HG02678 (cell line): Measurements from ENCODE around the gene PTPN14.
"Not testable (repeated sequence)": the region's sequence is repeated elsewhere in the genome, so short reads cannot be mapped to it uniquely, and the experiment has no call there.

ENCODE experiments used
- ATAC-seq: cut with Tn5 transposase; IDR thresholded peaks from one replicate; pipeline ENCODE4 v1.9.1; 2021; ENCODE audit warnings: mild to moderate bottlenecking, moderate library complexity; ENCODE audit not compliant: unreplicated experiment

PTPN14 gene

DNA sequence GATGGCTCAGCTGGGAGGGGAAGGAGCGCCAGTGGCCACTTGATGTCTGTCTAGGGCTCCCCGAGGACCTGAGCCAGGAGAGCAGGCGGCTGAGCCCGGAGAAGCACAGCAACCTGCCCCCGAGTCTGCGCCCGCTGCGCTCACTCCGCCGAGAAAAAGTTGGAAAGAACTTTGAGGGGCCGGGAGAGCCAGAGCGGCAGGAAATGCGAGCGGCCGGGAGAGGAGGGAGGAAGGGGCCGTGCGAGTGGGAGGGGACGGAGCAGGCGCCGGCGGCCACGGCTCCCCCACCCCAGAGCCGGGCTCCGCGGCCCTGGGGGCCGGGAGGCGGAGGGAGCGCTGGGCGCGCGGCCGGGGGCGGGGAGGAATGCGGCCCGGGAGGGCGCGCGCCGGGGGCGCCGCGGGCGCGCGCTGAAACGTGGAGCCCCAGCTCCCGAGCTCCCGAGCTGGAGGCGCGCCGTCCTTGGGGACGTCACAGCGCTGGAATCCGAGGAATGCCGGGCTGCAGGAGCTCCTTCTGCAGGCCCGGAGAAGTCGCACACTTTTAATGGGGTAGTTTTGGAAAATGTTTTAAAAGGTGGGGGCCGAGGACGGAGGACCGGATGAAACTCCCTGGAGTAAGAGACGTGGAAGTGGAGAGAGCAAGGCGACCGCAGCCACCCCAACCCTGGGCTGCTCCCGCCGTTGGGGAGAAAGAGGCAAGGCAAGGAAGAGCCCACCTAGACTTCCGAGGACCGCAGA lies at the start of gene PTPN14:
Gene PTPN14 (minus strand): TSS at position 167 of the 738 bp plus-strand sequence. CDS start 86,799 bp downstream, outside the sequence.
- peak; percentile 41 for ATAC-seq

DNA sequence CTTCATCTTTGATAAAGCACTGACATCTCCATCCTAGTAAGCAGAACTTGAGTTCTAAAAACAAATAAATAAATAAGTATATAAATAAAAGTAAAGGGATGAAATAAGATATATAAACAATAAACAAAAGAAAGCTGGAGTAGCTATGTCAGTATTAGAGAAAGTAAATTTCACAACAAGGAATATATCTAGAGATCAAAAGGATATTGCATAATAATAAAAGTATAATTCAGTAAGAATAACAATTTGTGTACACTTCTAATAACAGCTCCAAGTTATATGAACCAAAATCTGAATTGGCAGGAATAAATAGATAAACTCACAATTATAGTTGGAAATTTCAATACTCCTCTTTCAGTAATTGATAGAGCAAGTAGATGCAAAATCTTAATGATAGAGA lies 41.8 kb upstream of the PTPN14 start:
- no peak for ATAC-seq

DNA sequence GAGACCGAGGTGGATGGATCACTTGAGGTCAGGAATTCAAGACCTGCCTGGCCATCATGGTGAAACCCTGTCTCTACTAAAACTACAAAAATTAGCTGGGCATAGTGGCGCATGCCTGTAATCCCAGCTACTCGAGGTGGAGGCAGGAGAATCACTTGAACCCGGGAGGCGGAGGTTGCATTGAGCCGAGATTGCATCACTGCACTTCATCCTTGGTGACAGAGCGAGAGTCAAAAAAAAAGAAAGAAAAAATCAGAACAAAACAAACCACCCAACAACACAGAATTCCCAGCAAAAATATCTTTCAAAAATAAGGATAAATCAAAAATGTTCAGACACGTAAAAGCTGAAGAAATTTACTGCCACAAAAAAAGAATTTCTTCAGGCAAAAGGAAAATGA lies 40.5 kb upstream of the PTPN14 start:
- ATAC-seq: not testable (repeated sequence)

DNA sequence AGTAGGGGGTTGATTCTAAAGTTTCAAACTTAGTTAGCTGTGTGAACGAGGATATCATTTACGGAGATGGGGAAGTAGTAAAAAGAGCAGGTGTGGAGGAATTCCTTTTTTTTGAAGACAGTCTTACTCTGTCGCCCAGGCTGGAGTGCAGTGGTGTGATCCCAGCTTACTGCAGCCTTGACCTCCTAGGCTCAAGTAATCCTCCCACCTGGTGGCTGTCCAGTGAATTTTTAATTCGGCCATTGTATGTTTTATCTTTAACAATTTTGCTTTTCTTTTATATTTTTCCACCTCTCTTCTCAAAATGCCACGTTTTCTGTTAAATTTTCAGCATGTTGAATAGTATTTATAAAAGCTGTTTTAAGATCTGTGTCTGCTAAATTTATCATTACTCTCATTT lies 39.3 kb upstream of the PTPN14 start:
- ATAC-seq: no peak

DNA sequence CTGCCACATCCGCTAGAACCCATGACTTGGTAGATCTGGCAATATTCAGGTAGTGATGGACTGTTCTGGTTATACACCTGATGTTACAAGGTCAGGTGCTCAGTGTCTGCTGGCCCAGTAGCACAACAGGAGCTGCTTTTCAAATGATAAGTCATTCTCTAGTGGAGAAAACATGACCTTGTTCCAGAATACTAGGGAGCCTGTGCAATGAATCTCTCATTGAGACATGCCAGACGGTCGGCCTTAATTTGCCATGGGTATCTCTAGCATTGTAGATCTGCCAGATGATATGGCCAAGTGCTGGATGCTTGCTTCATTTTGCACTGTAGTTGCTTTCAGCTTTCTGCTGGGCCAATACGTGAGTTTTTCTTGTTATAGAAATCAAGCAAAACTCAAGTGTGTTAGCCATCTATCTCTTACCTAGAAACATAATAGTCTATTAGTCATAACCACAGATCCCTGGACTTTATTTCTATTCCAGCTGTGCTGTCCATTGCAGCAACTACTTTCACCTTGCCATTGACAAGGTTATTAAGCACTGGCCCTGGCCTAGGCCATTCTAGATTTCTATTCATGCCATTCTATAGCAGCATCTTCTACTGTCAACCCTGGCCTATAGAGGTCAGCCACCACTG lies 37.7 kb upstream of the PTPN14 start:
- no peak for ATAC-seq

DNA sequence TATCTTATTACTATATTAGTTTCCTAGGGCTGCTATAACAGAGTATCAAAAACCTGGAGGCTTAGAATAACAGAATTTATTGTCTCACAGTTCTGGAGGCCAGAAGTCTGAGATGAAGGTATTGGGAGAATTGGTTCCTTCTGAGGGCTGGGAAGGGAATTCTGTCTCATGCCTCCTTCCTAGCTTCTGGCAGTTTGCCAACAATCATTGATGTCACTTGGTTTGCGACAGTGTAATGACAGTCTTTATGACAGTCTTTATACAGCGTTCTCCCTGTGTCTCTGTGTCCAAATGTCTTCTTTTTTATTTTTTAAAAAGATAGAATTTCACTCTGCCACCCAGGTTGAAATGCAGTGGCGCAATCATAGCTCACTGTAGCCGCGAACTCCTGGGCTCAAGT lies 35.8 kb upstream of the PTPN14 start:
- no peak for ATAC-seq

DNA sequence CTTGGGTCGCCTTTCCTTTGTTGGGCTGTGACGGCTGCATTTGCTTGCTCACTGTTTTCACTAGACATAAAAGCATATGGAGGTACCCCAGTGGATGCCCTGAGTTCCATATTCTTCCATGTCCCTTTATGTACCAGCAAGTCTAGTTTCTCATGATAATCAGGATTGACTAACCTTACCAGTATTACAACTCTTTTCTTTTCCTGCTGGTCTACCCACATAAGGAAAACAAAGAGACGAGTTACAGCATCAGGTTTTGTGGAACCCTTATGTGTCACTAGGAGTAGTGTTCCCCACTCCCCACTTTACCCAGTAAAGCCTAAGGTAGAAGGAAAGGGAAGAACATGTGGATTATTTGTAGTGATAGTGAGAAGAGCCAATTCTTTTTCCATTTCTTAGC lies 35.2 kb upstream of the PTPN14 start:
- no peak for ATAC-seq

DNA sequence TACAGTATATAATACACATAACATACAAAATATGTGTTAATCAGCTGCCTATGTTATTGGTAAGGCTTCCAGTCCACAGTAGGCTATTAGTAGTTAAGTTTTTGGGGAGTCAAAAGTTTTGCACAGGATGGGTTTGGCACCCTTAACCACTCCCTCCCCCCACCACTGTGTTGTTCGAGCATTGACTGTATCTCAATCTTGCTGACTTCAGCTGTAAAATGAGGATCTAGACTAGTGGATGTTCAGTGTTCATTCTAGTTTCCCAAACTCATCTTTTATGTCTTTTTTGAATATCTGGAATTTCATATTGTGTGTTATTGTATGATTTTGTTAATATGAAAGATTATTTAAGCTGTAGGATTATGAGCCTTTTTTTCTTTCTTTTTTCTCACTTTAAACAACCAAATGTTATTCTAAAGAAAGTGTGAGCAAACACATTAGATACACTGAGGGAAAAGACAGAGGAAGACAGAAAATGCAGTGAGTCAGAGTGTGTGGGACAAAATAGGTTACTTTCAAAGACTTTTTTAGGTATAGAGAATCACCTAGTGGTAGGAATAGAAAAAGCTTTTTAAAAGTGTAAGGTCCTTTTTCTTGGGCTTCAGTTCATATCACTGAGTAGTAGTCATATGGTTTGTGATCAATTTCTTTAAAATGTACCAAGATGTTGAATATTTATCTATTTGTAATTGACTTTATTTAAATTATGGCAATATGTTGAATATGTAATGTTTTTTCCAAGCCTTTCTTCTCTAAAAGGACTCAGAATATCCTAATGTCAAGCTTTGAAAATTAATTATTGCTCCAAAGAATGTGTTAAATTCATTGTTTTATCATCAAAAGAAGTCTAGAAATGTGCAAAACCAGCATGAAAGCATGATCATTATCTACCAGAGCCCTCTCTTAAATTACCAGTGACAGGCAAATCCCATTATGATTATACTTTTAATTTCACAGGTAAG lies 33.7 kb upstream of the PTPN14 start:
- ATAC-seq: peak; percentile 79

DNA sequence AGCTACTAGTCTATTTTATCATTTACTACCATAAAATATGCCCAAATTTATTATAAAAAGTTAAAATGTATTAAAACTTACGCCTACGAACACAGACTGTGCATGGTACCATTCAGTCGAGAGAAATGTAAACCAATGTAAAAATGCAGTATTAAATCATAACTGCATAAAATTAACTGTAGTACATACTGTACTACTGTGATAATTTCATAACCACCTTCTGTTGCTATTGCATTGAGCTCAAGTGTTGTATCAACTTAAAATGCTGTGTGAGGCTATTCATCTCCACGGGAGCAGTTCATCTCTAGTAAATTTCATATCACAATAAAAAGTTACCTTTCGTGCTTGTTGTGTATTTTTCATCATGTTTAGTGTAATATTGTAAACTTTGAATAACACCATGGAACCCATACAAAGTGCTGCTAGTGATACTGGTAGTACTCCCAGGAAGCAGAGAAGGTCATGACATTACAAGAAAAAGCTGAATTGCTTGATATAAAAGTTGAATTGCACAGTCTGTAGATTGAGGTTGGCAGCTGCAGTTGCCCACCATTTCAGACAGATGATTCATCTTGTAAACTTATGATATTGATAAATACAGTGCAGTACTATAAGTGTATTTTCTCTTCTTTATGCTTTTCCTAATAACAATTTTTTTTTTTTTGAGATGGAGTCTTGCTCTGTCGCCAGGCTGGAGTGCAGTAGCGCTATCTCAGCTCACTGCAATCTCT lies 32.6 kb upstream of the PTPN14 start:
- no peak for ATAC-seq

DNA sequence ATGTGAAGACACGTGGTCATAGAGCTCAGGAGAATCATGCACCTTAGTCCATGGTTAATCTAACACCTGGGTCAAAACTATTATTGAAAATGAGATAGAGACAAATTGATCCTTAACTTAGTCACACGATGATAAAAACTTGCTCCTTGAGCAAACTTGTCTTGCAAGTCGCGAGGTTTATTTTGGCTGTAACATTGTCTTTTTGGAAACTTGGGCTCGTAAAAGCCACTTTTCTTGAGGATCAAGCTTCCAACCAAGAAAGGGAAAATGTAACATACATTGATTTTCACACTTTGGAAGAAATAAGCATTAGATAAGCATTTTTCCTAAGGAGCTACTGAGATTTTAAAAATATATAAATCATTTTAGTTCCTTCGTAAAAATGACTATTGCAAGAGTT lies 31.7 kb upstream of the PTPN14 start:
- ATAC-seq: no peak

DNA sequence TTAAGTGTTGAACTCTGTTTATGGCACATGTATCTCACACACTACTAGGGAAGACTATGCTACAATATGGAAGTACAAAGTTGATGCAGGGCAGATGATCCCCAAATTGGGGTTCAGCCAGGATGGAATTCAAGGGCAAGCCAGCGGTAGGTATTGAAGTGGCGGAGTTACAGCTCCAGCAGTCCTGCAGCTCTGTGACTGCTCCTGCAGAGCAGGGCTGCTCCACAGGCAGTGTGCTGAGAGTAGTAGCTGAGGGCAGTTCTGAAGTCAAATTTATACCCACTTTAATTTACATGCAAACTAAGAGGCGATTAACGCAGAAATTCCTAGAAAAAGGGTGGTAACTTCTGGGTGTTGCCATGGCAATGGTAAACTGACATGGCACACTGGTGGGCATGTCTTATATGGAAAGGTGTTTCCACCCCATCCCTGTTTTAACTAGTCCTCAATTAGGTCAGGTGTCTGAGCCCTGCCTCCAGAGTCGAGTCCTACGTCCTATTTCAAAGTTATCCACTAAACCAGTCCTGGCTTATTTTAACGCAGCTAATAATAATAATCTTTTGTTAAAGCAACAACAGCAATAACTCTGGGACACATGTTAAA lies 31.0 kb upstream of the PTPN14 start:
- ATAC-seq: no peak

DNA sequence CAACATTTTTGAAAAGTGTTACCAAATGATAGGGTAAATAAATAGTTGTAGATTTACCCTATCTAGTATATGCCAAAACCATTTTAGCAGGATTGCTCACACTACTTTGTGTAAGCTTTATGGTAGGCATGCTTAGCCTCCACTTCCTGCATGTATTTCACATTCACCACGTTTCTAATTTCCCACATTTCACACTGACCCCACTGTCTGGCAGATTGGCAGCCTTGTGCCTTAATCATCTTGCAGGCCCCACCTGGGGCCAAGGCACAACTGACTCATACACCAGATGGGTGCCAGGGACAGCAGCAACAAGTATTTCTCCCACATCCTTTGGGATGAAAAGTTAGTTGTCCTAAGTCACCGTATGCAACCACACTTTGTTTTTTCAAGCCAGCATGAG lies 30.4 kb upstream of the PTPN14 start:
- ATAC-seq: no peak

DNA sequence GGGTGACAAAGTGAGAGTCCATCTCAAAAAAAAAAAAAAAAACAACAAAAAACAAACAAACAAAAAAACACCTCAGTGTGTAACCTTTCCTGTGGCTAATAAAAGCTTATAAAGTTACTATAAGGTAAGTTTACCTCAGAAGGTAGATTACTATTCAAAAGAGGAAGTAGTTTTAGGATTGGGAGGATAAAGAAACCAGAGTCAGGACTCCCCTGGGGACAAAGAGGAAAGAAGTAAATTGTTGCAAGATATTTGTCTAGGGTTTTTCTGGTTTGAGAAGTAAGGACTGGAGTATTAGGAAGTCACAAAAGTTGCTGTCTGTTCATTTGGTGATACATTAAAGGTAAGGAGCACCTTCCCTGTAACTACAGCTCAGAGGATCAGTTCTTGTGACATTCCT lies 27.8 kb upstream of the PTPN14 start:
- no peak for ATAC-seq

DNA sequence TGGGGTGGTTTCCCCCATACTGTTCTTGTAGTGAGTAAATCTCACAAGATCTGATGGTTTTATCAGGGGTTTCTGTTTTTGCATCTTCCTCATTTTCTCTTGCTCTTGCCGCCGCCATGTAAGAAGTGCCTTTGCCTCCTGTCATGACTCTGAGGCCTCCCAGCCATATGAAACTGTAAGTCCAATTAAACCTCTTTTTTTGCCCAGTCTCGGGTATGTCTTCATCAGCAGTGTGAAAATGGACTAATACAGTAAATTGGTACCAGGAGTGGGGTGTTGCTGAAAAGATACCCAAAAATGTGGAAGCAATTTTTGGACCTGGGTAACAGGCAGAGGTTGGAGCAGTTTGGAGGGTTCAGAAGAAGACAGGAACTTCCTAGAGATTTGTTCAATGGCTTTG lies 24.7 kb upstream of the PTPN14 start:
- ATAC-seq: not testable (repeated sequence)

DNA sequence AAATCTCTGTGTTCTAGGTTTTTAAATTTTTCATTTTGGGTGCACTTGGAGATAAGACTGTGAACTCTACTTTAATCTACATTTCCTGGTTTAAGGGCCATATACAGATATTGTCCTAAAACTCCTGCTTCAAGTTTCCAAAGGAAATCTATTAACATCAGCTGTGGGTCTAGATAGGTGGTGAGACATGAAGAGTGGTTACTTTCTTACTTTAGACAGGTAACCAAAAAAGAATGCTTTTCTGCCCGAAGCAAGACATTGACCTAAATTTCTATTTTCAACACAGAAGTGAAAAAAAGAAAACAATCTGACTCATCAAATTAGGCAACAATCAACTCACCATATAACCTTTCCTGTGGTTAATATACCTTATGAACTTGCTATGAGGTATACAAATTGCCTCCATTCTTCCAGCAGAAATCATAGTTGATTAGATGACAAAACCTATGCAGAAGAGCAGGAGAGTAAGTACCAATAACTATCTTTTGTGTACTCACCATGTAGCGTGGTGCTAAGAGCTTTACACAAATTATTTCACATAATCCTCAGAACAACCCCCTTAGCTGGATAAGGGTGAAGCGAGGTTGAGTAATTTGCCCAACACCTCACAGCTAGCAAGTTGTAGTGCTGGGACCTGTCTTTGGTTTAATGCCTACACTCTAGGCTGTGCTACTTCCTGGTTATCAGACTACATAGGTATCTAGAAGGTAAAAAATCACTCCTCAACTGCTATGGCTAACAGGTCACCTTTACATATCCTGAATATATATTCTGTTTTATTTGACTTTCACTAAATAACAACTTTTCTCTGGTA lies 23.4 kb upstream of the PTPN14 start:
- ATAC-seq: no peak

DNA sequence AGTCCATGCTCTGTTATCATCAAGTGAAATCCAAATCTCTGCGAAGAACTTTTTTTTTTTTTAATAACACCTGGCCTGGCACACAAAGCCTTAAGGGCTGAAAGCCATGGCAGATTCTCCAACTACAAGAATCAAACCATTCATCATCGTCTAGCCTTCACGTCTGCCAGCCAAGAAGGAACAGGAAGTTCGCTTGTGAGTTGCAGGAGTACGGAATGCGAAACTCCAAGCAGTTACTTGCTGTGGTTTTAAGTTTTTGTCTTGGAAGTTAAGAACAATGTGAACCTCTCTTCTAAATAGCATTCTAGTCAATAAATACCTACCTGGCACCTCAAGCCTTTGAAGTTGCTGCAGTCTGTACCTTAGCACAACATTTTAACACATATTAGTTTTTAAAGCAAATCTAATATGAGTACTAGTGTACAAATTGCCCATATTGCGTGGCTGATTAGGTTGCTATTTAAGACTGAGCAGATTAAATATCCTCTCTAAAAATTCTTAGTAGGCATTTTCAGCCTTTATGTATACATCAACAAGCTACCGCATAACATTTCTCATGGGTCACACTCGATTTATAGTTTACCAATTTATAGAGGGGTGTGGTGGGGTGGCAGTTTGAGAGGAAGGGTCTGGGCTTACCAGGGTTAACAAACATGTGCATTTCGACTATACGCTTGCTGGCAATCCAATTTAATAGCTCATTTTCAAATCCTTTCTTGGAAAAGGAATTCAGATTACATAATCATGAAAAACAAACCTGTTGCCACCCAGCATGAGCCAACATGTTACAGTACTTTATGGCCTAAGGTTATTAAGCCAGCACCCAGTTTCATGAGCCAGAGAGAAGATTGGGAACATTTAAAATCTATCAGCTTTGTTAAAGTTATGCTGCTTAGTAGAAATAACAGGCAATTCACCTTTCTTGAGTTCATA lies 22.2 kb upstream of the PTPN14 start:
- ATAC-seq: no peak

DNA sequence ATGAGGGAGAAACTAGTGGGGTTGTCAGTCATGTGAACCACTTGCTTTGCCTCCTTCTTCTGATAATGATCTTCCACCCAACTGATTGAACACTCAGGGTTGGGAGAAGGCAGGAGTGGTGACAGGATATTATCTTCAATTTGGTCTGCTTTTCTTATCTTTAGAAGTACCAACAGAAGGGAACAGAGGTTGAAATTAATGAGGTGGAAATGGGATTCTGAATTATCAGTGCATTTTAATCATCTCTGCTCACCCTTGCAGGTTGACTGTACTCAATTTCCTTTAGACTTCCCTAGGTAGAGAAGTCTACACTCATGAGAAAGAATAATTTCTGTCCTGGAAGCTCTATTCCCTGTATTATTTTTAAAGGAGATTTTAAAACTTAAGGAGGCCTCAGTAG lies 19.9 kb upstream of the PTPN14 start:
- ATAC-seq: no peak

DNA sequence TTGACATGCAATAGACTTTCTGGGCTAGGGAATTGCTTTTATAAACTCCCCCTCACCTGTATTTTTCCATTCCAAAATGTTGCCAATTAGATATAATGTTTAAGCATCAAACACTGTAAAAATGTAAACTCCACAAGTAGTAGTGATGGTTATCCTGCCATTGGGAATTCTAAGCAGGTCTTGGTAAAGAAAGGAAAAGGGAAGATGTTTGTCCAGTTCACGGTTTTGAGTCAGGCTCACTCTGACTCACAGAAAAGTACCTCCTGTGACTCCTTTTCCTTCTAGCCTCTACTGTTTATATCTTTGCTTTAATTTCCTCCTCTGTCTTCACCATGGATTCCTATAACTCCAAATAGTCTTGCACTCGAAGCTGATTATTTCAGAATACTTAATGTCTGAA lies 19.0 kb upstream of the PTPN14 start:
- ATAC-seq: no peak
